ENCODE results near the gene ROBO2. TPM values are rescaled to one million over a fixed set of nuclear protein-coding genes. Genes with fewer than 3 reads are reported as not detected.
"Not testable (repeated sequence)": the region's sequence is repeated elsewhere in the genome, so short reads cannot be mapped to it uniquely, and the experiment has no call there.

Gene ROBO2
- polyA plus RNA-seq, 3 donors from 2014 or later, result not detected

- H3K4me1 Mint-ChIP-seq, result no peaks in the 10 kb centered on the region
- no peak overlapping the region for H3K4me3 Mint-ChIP-seq
- H3K27ac Mint-ChIP-seq, result no peak overlapping the region
- no peaks in the 10 kb centered on the region for H3K36me3 Mint-ChIP-seq
- peaks cover 7 to 34% (median 16%) of the 10 kb centered on the region in 6 donors for H3K9me3 Mint-ChIP-seq
- peaks cover 0 to 1% (median 0%) of the 10 kb centered on the region in 3 donors for H3K27me3 Mint-ChIP-seq (ENCODE audit: low read depth in 3 of 3)
- DNase-seq, result no peak
Measured at GRCh38 chr3:77376511-77376910, 336.6 kb downstream of the ROBO2 start.

GRCh38 chr3:77377717-77378116 is 337.8 kb downstream of the ROBO2 start:
- Mint-ChIP-seq H3K4me1 (no peaks in the 10 kb centered on the region), H3K9me3 (peaks cover 12 to 44% (median 20%) of the 10 kb centered on the region in 6 donors), H3K27ac (no peak overlapping the region), H3K36me3 (no peaks in the 10 kb centered on the region), H3K4me3 (no peak overlapping the region), H3K27me3 (ENCODE audit: low read depth in 3 of 3) (peaks cover 0 to 2% (median 0%) of the 10 kb centered on the region in 3 donors)
- no peak for DNase-seq

- Mint-ChIP-seq H3K4me1 (no peaks in the 10 kb centered on the region), H3K27me3 (ENCODE audit: low read depth in 3 of 3) (peaks cover 0 to 2% (median 0%) of the 10 kb centered on the region in 3 donors), H3K9me3 (peaks cover 12 to 41% (median 21%) of the 10 kb centered on the region in 6 donors), H3K4me3 (no peak overlapping the region), H3K36me3 (no peaks in the 10 kb centered on the region), H3K27ac (no peak overlapping the region)
- no peak for DNase-seq
Measured at GRCh38 chr3:77380136-77380535, 340.2 kb downstream of the ROBO2 start.

GRCh38 chr3:77381431-77381830 is 341.5 kb downstream of the ROBO2 start:
- Mint-ChIP-seq H3K36me3 (no peaks in the 10 kb centered on the region), H3K4me1 (no peaks in the 10 kb centered on the region), H3K9me3 (peaks cover 14 to 38% (median 21%) of the 10 kb centered on the region in 6 donors), H3K4me3 (no peak overlapping the region), H3K27ac (no peak overlapping the region), H3K27me3 (ENCODE audit: low read depth in 3 of 3) (peaks cover 0 to 2% (median 0%) of the 10 kb centered on the region in 3 donors)
- DNase-seq, result no peak

GRCh38 chr3:77392181-77392580 is 352.3 kb downstream of the ROBO2 start:
- Mint-ChIP-seq H3K36me3 (no peaks in the 10 kb centered on the region), H3K4me1 (no peaks in the 10 kb centered on the region), H3K9me3 (peaks cover 4 to 32% (median 14%) of the 10 kb centered on the region in 6 donors), H3K27ac (no peak overlapping the region), H3K27me3 (ENCODE audit: low read depth in 3 of 3) (peaks cover 0 to 2% (median 2%) of the 10 kb centered on the region in 3 donors), H3K4me3 (no peak overlapping the region)
- DNase-seq, result no peak

- Mint-ChIP-seq H3K27ac (no peak overlapping the region), H3K4me3 (no peak overlapping the region), H3K4me1 (no peaks in the 10 kb centered on the region), H3K36me3 (no peaks in the 10 kb centered on the region), H3K9me3 (peaks cover 3 to 27% (median 9%) of the 10 kb centered on the region in 6 donors), H3K27me3 (ENCODE audit: low read depth in 3 of 3) (no peaks in the 10 kb centered on the region)
- DNase-seq, result no peak
Measured at GRCh38 chr3:77394046-77394445, 354.1 kb downstream of the ROBO2 start.

- no peaks in the 10 kb centered on the region for H3K36me3 Mint-ChIP-seq
- DNase-seq, result no peak
- H3K9me3 Mint-ChIP-seq, result peaks cover 5 to 31% (median 16%) of the 10 kb centered on the region in 6 donors
- no peak overlapping the region for H3K4me3 Mint-ChIP-seq
- H3K27me3 Mint-ChIP-seq (ENCODE audit: low read depth in 3 of 3), result peaks cover 0 to 1% (median 0%) of the 10 kb centered on the region in 3 donors
- no peak overlapping the region for H3K27ac Mint-ChIP-seq
- no peaks in the 10 kb centered on the region for H3K4me1 Mint-ChIP-seq
Measured at GRCh38 chr3:77404871-77405270, 365.0 kb downstream of the ROBO2 start.

- no peaks in the 10 kb centered on the region for H3K27me3 Mint-ChIP-seq (ENCODE audit: low read depth in 3 of 3)
- H3K36me3 Mint-ChIP-seq, result no peaks in the 10 kb centered on the region
- peaks cover 0 to 18% (median 9%) of the 10 kb centered on the region in 6 donors for H3K9me3 Mint-ChIP-seq
- H3K4me3 Mint-ChIP-seq, result no peak overlapping the region
- no peak for DNase-seq
- H3K4me1 Mint-ChIP-seq, result no peaks in the 10 kb centered on the region
- H3K27ac Mint-ChIP-seq, result no peak overlapping the region
Measured at GRCh38 chr3:77407441-77407840, 367.5 kb downstream of the ROBO2 start.

GRCh38 chr3:77410334-77410733 is 370.4 kb downstream of the ROBO2 start:
- not testable (repeated sequence) for H3K27ac Mint-ChIP-seq; DNase-seq; H3K27me3 Mint-ChIP-seq (ENCODE audit: low read depth in 3 of 3); H3K36me3 Mint-ChIP-seq; H3K4me3 Mint-ChIP-seq; H3K4me1 Mint-ChIP-seq
- H3K9me3 Mint-ChIP-seq, result peaks cover 5 to 27% (median 17%) of the 10 kb centered on the region in 6 donors

- Mint-ChIP-seq H3K27ac (no peak overlapping the region), H3K9me3 (peaks cover 5 to 33% (median 13%) of the 10 kb centered on the region in 6 donors), H3K36me3 (no peaks in the 10 kb centered on the region)
Measured at GRCh38 chr3:77411334-77411733, 371.4 kb downstream of the ROBO2 start.

GRCh38 chr3:77412021-77412438 is 372.1 kb downstream of the ROBO2 start:
- Mint-ChIP-seq H3K4me3 (no peak overlapping the region), H3K27ac (no peak overlapping the region), H3K27me3 (ENCODE audit: low read depth in 3 of 3) (no peaks in the 10 kb centered on the region), H3K9me3 (peaks cover 5 to 37% (median 17%) of the 10 kb centered on the region in 6 donors), H3K4me1 (no peaks in the 10 kb centered on the region), H3K36me3 (no peaks in the 10 kb centered on the region)
- DNase-seq, result no peak

More at GRCh38 chr3:77411334-77411733, 371.4 kb downstream of the ROBO2 start:
- Mint-ChIP-seq H3K4me1 (no peaks in the 10 kb centered on the region), H3K4me3 (no peak overlapping the region), H3K27me3 (ENCODE audit: low read depth in 3 of 3) (no peaks in the 10 kb centered on the region)
- DNase-seq, result no peak

GRCh38 chr3:77412584-77412983 is 372.7 kb downstream of the ROBO2 start:
- Mint-ChIP-seq H3K9me3 (peaks cover 5 to 38% (median 18%) of the 10 kb centered on the region in 6 donors), H3K27me3 (ENCODE audit: low read depth in 3 of 3) (no peaks in the 10 kb centered on the region), H3K4me3 (no peak overlapping the region), H3K27ac (no peak overlapping the region), H3K36me3 (no peaks in the 10 kb centered on the region), H3K4me1 (no peaks in the 10 kb centered on the region)
- DNase-seq, result no peak

- no peak overlapping the region for H3K4me3 Mint-ChIP-seq
- no peaks in the 10 kb centered on the region for H3K27me3 Mint-ChIP-seq (ENCODE audit: low read depth in 3 of 3)
- peaks cover 5 to 38% (median 20%) of the 10 kb centered on the region in 6 donors for H3K9me3 Mint-ChIP-seq
- DNase-seq, result no peak
- H3K4me1 Mint-ChIP-seq, result no peaks in the 10 kb centered on the region
- H3K36me3 Mint-ChIP-seq, result no peaks in the 10 kb centered on the region
- no peak overlapping the region for H3K27ac Mint-ChIP-seq
Measured at GRCh38 chr3:77414881-77415280, 375.0 kb downstream of the ROBO2 start.

- Mint-ChIP-seq H3K4me1 (no peaks in the 10 kb centered on the region), H3K27me3 (ENCODE audit: low read depth in 3 of 3) (no peaks in the 10 kb centered on the region), H3K36me3 (no peaks in the 10 kb centered on the region), H3K4me3 (no peak overlapping the region), H3K9me3 (peaks cover 2 to 48% (median 8%) of the 10 kb centered on the region in 6 donors), H3K27ac (no peak overlapping the region)
- DNase-seq, result no peak
Measured at GRCh38 chr3:77420336-77420735, 380.4 kb downstream of the ROBO2 start.

- Mint-ChIP-seq H3K27ac (no peak overlapping the region), H3K36me3 (no peaks in the 10 kb centered on the region), H3K9me3 (peaks cover 4 to 48% (median 11%) of the 10 kb centered on the region in 6 donors), H3K4me1 (no peaks in the 10 kb centered on the region), H3K4me3 (no peak overlapping the region), H3K27me3 (ENCODE audit: low read depth in 3 of 3) (peaks cover 0 to 2% (median 0%) of the 10 kb centered on the region in 3 donors)
- no peak for DNase-seq
Measured at GRCh38 chr3:77421916-77422315, 382.0 kb downstream of the ROBO2 start.

Measured in immature natural killer cell (primary cell).